Glutamatergic neuron (in vitro differentiated cells): ENCODE data around the gene PIP5KL1. TPM values are rescaled to one million over a fixed set of nuclear protein-coding genes. Genes with fewer than 3 reads are reported as not detected.

Experiments
- DNase-seq: peaks from one replicate; pipeline ENCODE4 v3.0.0; 2022
- H3K27ac Mint-ChIP-seq: one replicate; pipeline ENCODE4 v1.8.0; 2020; ENCODE audit warnings: mild to moderate bottlenecking, mixed read lengths, inconsistent platforms; ENCODE audit not compliant: unreplicated experiment
- H3K27me3 Mint-ChIP-seq: one replicate; pipeline ENCODE4 v1.8.0; 2020; ENCODE audit warnings: mild to moderate bottlenecking, moderate library complexity, mixed read lengths, inconsistent platforms; ENCODE audit not compliant: unreplicated experiment
- H3K36me3 Mint-ChIP-seq: one replicate; pipeline ENCODE4 v1.8.0; 2020; ENCODE audit warnings: mild to moderate bottlenecking, mixed read lengths, inconsistent platforms; ENCODE audit not compliant: unreplicated experiment
- H3K4me1 Mint-ChIP-seq: one replicate; pipeline ENCODE4 v1.8.0; 2020; ENCODE audit warnings: mild to moderate bottlenecking, low read depth, mixed read lengths, inconsistent platforms; ENCODE audit not compliant: unreplicated experiment
- H3K4me3 Mint-ChIP-seq: one replicate; pipeline ENCODE4 v1.8.0; 2020; ENCODE audit warnings: mild to moderate bottlenecking, mixed read lengths, inconsistent platforms; ENCODE audit not compliant: unreplicated experiment
- H3K9me3 Mint-ChIP-seq: one replicate; pipeline ENCODE4 v1.8.0; 2020; ENCODE audit warnings: mild to moderate bottlenecking, moderate library complexity, mixed read lengths, inconsistent platforms; ENCODE audit not compliant: unreplicated experiment
- total RNA-seq: library from RNA; stranded (reverse); fragmentation: NEBNext Ultra II Directional; extraction: Animal tissue kit (Norgen Biotek cat#: 25700); gene quantifications from one replicate; pipeline ENCODE4 v1.2.1, GENCODE V29; 2021; ENCODE audit not compliant: unreplicated experiment
- TF ChIP-seq, protein P1 (sequence below): fragments of 200-600 bp; sonication (generic); IDR thresholded peaks from one replicate; pipeline ENCODE4 v1.5.0; 2021; ENCODE audit not compliant: partially characterized antibody, unreplicated experiment

The PIP5KL1 gene
- total RNA-seq, 1 donor from 2014 or later: 11.9 TPM

- H3K4me3 Mint-ChIP-seq: no peak overlapping the region
- H3K36me3 Mint-ChIP-seq: no peaks in the 10 kb centered on the region
- peaks cover 25% of the 10 kb centered on the region for H3K4me1 Mint-ChIP-seq
- no peak for DNase-seq
- H3K27me3 Mint-ChIP-seq: peaks cover 8% of the 10 kb centered on the region
- TF ChIP-seq, protein P1, sequence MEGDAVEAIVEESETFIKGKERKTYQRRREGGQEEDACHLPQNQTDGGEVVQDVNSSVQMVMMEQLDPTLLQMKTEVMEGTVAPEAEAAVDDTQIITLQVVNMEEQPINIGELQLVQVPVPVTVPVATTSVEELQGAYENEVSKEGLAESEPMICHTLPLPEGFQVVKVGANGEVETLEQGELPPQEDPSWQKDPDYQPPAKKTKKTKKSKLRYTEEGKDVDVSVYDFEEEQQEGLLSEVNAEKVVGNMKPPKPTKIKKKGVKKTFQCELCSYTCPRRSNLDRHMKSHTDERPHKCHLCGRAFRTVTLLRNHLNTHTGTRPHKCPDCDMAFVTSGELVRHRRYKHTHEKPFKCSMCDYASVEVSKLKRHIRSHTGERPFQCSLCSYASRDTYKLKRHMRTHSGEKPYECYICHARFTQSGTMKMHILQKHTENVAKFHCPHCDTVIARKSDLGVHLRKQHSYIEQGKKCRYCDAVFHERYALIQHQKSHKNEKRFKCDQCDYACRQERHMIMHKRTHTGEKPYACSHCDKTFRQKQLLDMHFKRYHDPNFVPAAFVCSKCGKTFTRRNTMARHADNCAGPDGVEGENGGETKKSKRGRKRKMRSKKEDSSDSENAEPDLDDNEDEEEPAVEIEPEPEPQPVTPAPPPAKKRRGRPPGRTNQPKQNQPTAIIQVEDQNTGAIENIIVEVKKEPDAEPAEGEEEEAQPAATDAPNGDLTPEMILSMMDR: no peak
- peak overlapping the region; percentile 9 for H3K27ac Mint-ChIP-seq
- peaks cover 3% of the 10 kb centered on the region for H3K9me3 Mint-ChIP-seq
Measured at GRCh38 chr9:127974769-127975261, 44.2 kb upstream of the PIP5KL1 start.

GRCh38 chr9:127974001-127974768, 43.6 kb upstream of the PIP5KL1 start:
- Mint-ChIP-seq H3K27me3 (peaks cover 9% of the 10 kb centered on the region), H3K27ac (peak overlapping the region; percentile 57), H3K9me3 (peaks cover 5% of the 10 kb centered on the region), H3K4me1 (peaks cover 28% of the 10 kb centered on the region), H3K36me3 (no peaks in the 10 kb centered on the region), H3K4me3 (no peak overlapping the region)
- DNase-seq: no peak
- TF ChIP-seq, protein P1: no peak

- no peak overlapping the region for H3K4me3 Mint-ChIP-seq
- no peaks in the 10 kb centered on the region for H3K36me3 Mint-ChIP-seq
- DNase-seq: no peak
- peaks cover 4% of the 10 kb centered on the region for H3K9me3 Mint-ChIP-seq
- peaks cover 13% of the 10 kb centered on the region for H3K27me3 Mint-ChIP-seq
- TF ChIP-seq, protein P1: no peak
- H3K27ac Mint-ChIP-seq: no peak overlapping the region
- H3K4me1 Mint-ChIP-seq: peaks cover 33% of the 10 kb centered on the region
Measured at GRCh38 chr9:127973169-127974000, 42.8 kb upstream of the PIP5KL1 start.

DNA sequence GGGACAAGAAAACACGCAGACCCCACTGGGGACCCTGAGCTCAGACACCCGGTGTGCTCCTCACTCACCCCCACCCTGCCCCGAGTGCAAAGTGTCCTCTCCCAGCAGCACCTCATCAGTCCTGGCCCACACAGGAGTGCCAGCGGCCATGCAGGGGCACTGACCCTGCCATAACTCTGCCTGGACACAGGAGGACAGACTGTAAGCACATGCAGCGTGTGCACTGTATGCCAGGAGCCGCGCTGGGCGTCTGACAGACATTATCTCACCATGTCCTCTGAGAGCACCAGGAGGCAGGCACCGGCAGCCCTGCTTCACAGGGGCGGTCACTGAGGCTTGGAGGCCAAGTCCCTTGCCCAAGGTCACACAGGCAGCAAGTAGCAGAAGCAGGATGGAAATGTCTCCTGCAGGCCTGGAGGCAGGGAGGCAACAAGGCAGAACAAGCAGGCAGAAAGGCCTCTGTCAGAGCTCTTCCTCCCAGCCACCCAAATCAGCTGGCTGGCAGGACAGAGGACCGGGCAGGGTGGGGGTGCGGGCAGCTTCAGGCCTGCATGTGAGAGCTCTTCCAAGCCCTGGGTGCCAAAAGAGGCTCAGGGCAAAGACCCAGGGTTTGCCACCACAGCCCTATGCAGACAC, 41.8 kb upstream of the PIP5KL1 start:
- H3K4me3 Mint-ChIP-seq: no peak overlapping the region
- DNase-seq: no peak
- TF ChIP-seq, protein P1: no peak
- H3K27ac Mint-ChIP-seq: no peak overlapping the region
- H3K36me3 Mint-ChIP-seq: no peaks in the 10 kb centered on the region
- peaks cover 5% of the 10 kb centered on the region for H3K9me3 Mint-ChIP-seq
- peaks cover 34% of the 10 kb centered on the region for H3K4me1 Mint-ChIP-seq
- H3K27me3 Mint-ChIP-seq: peaks cover 14% of the 10 kb centered on the region
